ENCODE results near the gene MYH7.

DNA sequence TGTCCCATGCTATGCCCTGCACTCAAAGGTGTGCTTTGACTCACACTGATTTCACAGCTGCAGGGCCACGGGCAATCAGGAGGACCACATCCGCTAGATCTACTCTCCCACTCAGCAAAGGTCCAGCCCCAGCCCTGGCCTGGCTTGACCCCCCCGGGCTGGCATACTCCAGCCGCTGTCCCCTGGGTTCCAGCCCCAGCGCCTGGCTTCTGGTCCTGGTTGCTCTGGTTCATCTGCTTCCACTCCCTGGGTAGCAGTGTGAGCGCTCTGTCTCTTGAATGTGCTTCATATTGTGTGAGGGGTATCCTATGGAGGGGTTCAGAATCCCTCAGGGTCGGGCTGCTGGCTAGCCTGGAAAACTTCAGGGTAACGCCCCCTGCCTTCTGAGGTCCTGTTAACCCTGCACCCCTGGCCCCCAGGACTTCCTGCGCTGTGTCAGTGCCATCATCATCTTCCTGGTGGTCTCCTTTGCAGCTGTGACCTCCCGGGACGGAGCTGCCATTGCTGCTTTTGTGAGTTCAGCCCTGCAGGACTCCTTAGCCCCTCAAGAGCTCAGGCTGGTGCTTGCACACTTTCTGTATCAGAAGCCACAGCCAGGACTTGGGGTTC, 56.7 kb downstream of the MYH7 start:
- TF ChIP-seq POLR2AphosphoS5 (IDR thresholded peaks at IDR 0.05) (no peak), POLR2A (IDR thresholded peaks at IDR 0.05) (no peak)
- TF ChIP-seq, protein P1, sequence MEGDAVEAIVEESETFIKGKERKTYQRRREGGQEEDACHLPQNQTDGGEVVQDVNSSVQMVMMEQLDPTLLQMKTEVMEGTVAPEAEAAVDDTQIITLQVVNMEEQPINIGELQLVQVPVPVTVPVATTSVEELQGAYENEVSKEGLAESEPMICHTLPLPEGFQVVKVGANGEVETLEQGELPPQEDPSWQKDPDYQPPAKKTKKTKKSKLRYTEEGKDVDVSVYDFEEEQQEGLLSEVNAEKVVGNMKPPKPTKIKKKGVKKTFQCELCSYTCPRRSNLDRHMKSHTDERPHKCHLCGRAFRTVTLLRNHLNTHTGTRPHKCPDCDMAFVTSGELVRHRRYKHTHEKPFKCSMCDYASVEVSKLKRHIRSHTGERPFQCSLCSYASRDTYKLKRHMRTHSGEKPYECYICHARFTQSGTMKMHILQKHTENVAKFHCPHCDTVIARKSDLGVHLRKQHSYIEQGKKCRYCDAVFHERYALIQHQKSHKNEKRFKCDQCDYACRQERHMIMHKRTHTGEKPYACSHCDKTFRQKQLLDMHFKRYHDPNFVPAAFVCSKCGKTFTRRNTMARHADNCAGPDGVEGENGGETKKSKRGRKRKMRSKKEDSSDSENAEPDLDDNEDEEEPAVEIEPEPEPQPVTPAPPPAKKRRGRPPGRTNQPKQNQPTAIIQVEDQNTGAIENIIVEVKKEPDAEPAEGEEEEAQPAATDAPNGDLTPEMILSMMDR (IDR thresholded peaks at IDR 0.05): no peak
